AML-193 (cell line): ENCODE results near the gene DCAF6.

Source experiments
- DNase-seq, 2 experiments: peaks; one replicate each; lab custom pipeline; 2025; lab: John Stamatoyannopoulos, UW

DCAF6 gene

DNA sequence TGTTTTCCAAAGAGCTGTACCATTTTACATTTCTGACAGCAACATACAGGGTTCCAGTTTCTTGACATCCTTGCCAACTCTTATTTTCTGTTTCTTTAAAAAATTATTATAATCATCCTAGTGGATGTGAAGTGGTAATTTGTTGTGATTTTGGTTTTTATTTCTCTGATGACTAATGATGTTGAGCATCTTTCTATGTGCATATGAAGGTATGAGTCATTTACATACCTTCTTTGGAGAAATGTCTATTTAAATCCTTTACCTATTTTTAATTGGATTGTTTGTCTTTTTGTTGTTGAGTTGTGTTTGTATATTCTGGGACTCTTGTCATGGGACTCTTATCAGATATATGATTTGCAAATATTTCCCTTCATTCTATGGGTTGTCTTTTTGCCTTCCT, 21.2 kb downstream of the DCAF6 start:
- no peak for DNase-seq

GRCh38 chr1:167964646-167965045, 28.2 kb downstream of the DCAF6 start:
- DNase-seq, result no peak

- DNase-seq, result no peak
These were observed 29.6 kb downstream of the DCAF6 start for GRCh38 chr1:167966050-167966449.

DNA sequence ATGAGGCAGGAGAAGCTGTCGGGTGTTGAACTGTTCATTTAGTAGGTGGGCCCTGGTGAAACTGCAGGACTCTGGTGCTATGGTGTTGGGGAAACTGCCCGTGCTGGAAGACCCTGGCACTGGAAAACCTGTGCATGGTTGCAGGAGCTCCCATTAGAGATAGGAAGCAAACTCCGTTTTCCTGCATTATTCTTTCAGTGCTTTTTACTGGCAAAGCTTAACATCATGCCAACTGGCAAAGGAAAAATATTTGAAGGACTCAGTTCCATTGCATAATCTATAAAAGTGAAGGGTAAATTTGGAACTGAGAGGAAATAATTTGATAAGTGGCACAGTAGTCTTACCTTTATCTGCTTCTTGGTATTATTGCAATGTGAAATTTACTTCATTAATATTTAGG, 32.1 kb downstream of the DCAF6 start:
- DNase-seq, result no peak

GRCh38 chr1:167973832-167974231, 37.3 kb downstream of the DCAF6 start:
- DNase-seq, result no peak

DNA sequence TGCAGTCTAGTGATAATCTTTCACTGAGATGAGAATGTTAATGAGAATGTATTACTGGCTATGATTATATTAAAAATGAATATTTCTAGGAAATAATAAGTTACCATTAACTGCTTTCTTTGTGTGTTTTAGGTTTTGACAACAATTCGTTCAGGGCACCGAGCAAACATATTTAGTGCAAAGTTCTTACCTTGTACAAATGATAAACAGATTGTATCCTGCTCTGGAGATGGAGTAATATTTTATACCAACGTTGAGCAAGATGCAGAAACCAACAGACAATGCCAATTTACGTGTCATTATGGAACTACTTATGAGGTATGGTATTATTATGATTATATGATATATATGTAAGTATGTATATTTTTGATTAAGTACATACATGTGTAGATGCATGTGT, 38.2 kb downstream of the DCAF6 start:
- DNase-seq, result no peak

- DNase-seq, result no peak
These were observed 40.8 kb downstream of the DCAF6 start for GRCh38 chr1:167977245-167977644.

GRCh38 chr1:167981933-167982332, 45.5 kb downstream of the DCAF6 start:
- no peak for DNase-seq

DNA sequence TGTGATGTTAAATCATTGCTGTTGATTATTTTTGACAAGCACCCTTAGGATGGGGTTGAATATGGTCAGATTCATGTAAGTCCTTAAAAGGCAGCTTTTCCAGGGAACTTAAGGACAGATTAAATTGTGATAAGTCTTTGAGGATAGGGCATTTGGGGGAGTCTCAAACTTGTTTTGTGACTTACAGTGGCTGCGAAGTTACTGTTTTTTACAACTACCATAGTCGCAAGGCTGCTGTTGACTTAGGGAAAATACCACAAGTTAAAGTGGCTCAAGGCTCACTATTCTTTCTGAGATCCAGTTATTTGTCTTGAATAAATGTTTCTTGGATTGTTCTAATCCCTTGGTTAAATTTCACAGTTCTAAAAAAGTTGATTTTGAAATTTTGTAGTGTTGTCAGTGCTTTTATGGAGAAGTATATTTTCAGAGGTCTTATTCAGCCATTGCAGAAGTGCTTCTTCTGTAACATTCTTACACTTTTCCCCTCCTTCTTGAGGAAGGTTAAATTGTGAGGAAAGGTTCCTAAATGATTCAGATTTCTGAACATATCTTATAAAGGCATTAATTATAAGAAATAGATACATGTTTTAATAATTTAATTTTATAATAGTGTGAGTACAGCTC, 47.4 kb downstream of the DCAF6 start:
- no peak for DNase-seq

DNA sequence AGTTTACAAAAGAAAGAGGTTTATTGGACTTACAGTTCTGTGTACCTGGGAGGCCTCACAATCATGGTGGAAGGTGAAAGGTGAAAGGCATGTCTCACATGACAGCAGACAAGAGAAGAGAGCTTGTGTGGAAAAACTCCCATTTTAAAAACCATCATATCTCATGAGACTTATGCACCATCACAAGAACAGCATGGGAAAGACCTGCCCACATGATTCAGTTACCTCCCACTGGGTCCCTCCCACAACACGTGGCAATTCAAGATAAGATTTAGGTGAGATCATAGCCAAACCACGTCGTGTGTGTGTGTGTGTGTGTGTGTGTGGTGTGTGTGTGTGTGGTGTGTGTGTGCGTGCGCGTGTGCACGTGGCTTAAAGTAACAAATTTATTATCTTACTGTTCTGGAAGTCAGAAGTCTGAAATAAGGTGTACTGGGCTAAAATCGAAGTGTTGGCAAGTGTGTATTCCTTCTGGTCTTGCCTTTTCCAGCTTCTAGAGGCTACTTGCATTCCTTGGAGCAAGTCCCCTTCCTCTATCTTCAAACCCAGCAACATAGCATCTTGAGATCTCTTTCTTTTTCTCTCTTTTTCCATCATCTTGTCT, 48.5 kb downstream of the DCAF6 start:
- no peak for DNase-seq

DNA sequence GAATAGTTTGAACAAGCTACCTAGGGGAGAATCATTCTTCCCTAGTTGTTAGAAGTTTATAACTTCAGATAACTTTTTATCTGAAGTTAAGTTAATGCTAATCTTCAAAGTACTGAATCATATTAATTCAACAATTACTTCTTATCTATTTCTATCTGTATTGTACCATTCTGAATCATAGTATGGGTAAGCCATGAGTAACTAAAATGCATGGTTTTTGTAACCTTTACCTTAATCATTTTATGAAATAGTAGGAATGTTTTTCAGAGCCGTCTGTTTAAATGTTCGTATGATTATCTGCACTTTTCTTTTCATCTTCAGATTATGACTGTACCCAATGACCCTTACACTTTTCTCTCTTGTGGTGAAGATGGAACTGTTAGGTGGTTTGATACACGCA, 50.7 kb downstream of the DCAF6 start:
- DNase-seq, result no peak

DNA sequence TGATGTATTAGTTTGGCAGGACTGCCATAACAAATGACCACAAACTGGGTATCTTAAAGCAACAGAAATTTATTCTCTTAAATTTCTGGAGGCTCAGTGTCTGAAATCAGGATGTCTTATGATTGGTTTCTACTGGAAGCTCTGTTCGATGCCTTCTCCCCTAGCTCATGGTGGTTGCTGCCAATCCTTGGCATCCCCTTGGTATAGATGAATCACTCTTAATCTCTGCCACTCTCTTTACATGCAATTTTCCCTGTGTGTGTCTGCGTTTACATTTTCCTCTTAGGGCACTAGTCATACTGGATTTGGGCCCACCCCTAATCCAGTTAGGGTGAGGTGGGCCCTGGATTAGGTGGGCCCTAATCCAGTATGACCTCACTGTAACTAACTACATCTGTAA, 55.1 kb downstream of the DCAF6 start:
- no peak for DNase-seq

DNA sequence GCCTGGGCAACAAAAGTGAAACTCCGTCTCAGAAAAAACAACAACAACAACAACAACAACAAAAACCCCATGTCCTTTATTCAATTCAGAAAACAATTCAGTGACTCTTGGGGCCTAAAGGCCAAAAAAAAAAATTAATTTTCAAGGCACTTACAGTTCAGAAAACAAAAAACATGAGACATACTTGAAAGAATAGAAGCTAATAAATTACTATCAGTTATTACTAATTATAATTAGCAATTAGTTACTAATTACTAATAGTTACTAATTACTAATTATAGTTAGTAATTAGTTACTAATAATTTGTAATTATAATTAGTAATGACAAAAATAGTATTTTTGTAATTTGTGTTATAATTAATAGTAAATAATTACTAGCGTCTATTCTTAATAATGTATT, 57.2 kb downstream of the DCAF6 start:
- no peak for DNase-seq

GRCh38 chr1:167994560-167994959, 58.1 kb downstream of the DCAF6 start:
- no peak for DNase-seq

DNA sequence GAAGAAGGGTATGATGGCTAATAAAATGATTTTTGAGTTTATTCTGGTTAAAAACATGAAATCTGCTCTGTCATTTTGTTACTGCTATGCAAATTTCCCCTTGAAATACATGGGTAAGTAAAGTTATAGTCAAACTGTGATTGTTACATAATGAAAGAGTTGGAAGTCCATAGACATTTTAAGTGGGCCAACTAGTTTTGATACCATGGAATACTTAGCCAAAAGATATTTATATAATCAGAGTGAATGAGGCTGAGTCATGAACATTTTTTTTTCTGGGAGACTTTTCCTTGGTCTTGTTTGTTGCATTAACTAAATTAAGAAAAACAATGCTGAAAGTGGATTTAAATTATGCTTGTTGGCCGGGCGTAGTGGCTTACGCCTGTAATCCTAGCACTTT, 58.6 kb downstream of the DCAF6 start:
- DNase-seq, result no peak

DNA sequence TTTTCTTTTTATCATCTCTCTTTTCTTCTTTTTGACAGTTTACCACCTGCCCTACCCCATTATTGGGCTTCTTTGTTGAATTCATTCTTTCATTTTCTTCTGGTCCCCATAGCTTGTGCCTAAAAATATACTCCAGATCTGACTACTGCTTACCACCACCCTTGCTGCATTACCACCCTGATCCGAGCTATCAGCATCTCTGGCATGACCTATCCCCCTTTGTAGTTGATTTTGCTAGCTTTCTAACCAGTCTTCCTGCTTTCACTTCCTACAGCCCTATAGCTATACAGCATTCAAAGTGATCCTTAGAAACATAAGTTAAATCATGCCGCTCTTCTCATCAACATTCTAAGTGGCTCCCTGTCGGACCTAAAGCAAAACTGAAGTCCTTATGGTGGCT, 59.8 kb downstream of the DCAF6 start:
- DNase-seq, result no peak

GRCh38 chr1:167997037-167997575, 60.6 kb downstream of the DCAF6 start:
- no peak for DNase-seq

- DNase-seq, result no peak
These were observed 63.4 kb downstream of the DCAF6 start for GRCh38 chr1:167999877-168000276.

GRCh38 chr1:168000656-168001055, 64.2 kb downstream of the DCAF6 start:
- no peak for DNase-seq

DNA sequence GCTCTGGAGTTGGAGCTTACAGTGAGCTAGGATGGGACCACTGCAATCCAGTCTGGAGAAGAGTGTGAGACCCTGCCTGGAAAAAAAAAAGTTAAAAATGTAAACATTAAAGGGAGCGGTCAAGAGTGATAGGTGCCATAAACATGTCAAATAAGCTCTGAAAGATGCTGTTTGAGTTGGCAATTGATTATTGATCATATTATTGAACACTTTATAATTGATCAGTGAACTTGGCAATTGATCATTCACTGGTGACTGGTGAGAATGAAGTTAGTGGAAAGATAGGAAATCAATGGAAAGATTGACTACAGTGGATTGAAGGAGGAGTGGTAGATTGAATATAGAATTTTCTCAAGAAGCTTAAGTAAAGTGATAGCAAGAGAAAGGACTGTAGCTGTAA, 64.7 kb downstream of the DCAF6 start:
- no peak for DNase-seq

GRCh38 chr1:168004531-168004930, 68.0 kb downstream of the DCAF6 start:
- no peak for DNase-seq

DNA sequence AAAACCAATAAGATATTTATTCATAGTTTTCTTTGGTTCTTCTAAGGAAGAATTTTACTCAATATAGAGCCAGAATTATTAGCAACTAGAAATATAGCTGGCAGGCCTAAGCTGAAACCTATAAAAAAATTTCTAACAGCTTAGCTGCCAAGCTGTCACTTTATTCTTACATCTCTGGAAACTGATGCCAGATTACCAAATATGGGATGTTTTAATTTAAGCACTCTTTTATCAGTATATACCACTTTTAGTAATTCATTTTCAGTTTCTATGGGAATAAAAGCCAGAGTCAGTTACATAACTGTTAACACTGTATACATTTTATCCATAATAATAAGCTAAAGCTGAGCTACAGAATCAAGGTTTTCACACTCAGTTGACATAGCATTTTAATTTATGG, 69.0 kb downstream of the DCAF6 start:
- no peak for DNase-seq

DNA sequence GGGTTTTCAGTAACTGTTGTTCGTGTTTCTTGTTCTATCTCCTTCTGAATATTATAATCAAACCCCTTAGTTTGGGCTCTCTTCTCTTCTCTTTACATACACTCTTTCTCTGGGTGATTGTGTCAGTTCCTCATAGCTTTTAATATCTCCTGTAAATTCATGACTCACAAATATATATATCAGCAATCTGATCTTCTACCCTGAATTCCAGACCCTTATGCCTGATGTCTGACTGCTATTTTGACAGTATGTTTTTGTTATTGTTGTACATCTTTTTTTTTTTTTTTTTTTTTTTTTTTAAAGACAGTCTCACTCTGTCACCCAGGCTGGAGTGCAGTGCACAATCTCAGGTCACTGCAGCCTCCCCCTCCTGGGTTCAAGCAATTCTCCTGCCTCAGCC, 71.2 kb downstream of the DCAF6 start:
- DNase-seq, result no peak

GRCh38 chr1:168008595-168008994, 72.1 kb downstream of the DCAF6 start:
- DNase-seq, result no peak
